ENCODE results near the gene GNL1. TPM values are rescaled to one million over a fixed set of nuclear protein-coding genes. Genes with fewer than 3 reads are reported as not detected.
"Not testable (repeated sequence)": the region's sequence is repeated elsewhere in the genome, so short reads cannot be mapped to it uniquely, and the experiment has no call there.

The GNL1 gene
- total RNA-seq, 2 donors from 2014 or later, result 42.2 to 49.3 TPM

DNA sequence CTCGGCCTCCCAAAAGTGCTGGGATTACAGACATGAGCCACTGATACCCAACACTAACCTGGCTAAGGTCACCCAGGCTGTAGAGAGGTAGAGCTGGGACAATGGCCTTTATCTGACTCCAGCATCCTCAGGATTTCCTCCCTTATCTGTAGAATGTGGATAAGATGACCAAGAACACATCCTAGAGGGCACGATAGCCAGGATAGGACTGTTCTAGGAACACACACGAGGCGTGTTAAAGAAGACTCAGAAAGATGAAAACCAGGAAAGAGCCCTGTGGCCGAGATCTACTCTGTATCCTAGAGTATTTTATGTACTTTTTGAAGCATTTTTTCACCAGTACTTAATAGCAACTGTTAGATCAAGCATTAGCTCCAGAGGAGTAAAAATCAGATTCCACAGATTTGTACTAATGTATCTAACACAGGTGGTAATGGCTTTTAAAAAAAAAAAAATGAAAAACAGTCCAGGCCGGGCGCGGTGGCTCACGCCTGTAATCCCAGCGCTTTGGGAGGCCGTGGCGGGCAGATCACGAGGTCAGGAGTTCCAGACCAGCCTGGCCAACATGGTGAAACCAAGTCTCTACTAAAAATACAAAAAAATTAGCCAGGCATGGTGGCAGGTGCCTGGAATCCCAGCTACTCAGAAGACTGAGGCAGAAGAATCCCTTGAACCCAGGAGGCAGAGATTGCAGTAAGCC, 43.5 kb upstream of the GNL1 start:
- no peak overlapping the region for H3K27ac ChIP-seq
- DNase-seq, result no peak
- H3K9me3 ChIP-seq, result no peaks in the 10 kb centered on the region
- no peaks in the 10 kb centered on the region for H3K4me1 ChIP-seq
- intact Hi-C loops (cut with DNase I), result loop anchor here (5.0 kb wide), 2 partner anchors 52 to 117 kb away; no protein-coding TSS in a partner anchor
- TF ChIP-seq, protein P1, sequence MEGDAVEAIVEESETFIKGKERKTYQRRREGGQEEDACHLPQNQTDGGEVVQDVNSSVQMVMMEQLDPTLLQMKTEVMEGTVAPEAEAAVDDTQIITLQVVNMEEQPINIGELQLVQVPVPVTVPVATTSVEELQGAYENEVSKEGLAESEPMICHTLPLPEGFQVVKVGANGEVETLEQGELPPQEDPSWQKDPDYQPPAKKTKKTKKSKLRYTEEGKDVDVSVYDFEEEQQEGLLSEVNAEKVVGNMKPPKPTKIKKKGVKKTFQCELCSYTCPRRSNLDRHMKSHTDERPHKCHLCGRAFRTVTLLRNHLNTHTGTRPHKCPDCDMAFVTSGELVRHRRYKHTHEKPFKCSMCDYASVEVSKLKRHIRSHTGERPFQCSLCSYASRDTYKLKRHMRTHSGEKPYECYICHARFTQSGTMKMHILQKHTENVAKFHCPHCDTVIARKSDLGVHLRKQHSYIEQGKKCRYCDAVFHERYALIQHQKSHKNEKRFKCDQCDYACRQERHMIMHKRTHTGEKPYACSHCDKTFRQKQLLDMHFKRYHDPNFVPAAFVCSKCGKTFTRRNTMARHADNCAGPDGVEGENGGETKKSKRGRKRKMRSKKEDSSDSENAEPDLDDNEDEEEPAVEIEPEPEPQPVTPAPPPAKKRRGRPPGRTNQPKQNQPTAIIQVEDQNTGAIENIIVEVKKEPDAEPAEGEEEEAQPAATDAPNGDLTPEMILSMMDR (IDR thresholded peaks at IDR 0.05), result no peak
- no peak overlapping the region for H3K9ac ChIP-seq (ENCODE audit: low read depth in 2 of 2, low read length in 2 of 2)
- H3K36me3 ChIP-seq, result peaks cover 23% of the 10 kb centered on the region
- H3K4me3 ChIP-seq, result no peak overlapping the region
- H3K27me3 ChIP-seq, result no peaks in the 10 kb centered on the region

DNA sequence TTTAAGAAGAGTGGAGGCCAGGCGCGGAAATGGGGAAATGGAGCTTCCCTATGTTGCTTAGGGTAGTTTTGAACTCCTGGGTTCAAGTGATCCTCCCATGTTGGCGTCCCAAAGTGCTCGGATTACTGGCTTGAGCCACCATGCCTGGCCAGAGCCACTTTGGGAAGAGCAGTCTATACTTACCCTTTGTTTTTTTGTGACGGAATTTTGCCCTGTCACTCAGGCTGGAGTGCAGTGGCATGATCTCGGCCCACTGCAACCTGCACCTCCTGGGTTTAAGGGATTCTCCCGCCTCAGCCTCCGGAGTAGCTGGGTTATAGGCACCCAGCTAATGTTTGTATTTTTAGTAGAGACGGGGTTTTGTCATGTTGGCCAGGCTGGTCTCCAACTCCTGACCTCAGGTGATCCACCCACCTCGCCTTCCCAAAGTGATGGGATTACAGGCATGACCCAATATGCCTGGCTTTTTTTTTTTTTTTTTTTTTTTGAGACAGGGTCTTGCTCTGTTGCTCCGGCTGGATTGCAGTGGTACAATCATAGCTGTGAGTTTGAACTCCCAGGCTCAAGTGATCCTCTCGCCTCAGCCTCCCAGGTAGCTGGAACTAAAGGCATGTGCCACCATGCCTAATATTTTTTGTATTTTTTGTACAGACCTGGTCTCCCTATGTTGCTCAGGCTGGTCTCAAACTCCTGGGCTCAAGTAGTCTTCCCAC, 42.8 kb upstream of the GNL1 start:
- H3K4me3 ChIP-seq, result no peak overlapping the region
- no peaks in the 10 kb centered on the region for H3K9me3 ChIP-seq
- no peaks in the 10 kb centered on the region for H3K4me1 ChIP-seq
- H3K27ac ChIP-seq, result no peak overlapping the region
- H3K27me3 ChIP-seq, result no peaks in the 10 kb centered on the region
- no peak overlapping the region for H3K9ac ChIP-seq (ENCODE audit: low read depth in 2 of 2, low read length in 2 of 2)
- intact Hi-C loops (cut with DNase I), result loop anchor here (5.0 kb wide), 1 partner anchor 117 kb away; no protein-coding TSS in a partner anchor
- TF ChIP-seq, protein P1 (IDR thresholded peaks at IDR 0.05), result no peak
- H3K36me3 ChIP-seq, result peaks cover 16% of the 10 kb centered on the region
- no peak for DNase-seq

DNA sequence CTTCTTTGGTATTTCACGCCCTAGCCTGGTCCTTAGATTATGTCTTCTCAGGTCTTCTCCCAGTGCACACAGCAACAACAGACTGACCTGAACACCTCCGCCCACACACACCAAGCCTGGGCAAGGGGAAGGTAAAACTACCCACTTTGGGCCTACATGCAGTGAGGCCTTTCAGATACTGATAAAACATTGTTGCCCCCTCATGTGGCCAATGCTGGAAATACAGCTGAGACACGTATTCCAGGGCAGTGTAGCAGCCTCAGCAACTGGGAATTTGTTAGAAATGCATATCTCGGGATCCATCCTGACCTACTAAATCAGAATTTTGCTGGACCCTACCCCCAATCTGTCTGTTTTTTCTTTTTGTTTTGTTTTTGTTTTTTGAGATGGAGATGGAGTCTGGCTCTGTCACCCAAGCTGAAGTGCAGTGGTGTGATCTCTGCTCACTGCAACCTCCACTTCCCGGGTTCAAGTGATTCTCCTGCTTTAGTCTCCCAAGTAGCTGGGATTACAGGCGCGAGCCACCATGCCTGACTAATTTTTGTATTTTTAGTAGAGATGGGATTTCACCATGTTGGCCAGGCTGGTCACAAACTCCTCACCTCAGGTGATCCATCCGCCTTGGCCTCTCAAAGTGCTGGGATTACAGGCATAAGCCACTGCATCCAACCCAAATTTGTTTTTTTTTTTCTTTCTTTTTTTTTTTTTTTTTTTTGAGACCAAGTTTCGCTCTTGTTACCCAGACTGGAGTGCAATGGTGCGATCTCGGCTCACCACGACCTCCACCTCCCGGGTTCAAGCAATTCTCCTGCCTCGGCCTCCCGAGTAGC, 41.2 kb upstream of the GNL1 start:
- TF ChIP-seq, protein P1 (IDR thresholded peaks at IDR 0.05), result peak; percentile 77
- intact Hi-C loops (cut with DNase I), result loop anchor here (5.0 kb wide), 1 partner anchor 115 kb away; no protein-coding TSS in a partner anchor
- H3K36me3 ChIP-seq, H3K27ac ChIP-seq, H3K4me3 ChIP-seq, H3K4me1 ChIP-seq, H3K27me3 ChIP-seq, H3K9me3 ChIP-seq: not testable (repeated sequence)
- H3K9ac ChIP-seq (ENCODE audit: low read depth in 2 of 2, low read length in 2 of 2), result peak overlapping the region in 1 of 2 donors; percentile 12
- peak; percentile 89 for DNase-seq

DNA sequence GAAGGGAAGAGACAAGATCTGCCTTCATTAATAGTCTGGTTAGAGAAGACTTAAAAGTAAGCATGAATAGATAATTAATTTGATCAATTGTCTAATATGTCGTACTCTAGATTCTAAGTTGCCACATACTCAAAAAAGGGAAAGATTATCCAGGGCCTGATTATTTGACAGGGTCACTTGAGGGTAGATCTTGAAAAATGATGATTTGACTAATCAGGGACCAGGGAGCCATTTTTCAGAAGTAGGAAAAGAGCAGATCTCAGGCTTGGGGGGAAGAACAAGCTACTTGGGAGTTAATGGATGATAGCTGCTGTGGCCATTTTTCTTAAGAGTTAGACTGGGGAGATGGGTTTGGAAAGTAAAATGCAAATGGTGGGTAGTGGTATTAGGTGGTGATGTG, 36.0 kb upstream of the GNL1 start:
- Histone ChIP-seq H3K4me1 (no peaks in the 10 kb centered on the region), H3K9ac (ENCODE audit: low read depth in 2 of 2, low read length in 2 of 2) (no peak overlapping the region), H3K4me3 (no peak overlapping the region), H3K36me3 (peaks cover 6% of the 10 kb centered on the region), H3K27ac (no peak overlapping the region), H3K27me3 (no peaks in the 10 kb centered on the region), H3K9me3 (no peaks in the 10 kb centered on the region)
- TF ChIP-seq, protein P1 (IDR thresholded peaks at IDR 0.05), result no peak
- no peak for DNase-seq
- intact Hi-C loops (cut with DNase I), result no loop called here

DNA sequence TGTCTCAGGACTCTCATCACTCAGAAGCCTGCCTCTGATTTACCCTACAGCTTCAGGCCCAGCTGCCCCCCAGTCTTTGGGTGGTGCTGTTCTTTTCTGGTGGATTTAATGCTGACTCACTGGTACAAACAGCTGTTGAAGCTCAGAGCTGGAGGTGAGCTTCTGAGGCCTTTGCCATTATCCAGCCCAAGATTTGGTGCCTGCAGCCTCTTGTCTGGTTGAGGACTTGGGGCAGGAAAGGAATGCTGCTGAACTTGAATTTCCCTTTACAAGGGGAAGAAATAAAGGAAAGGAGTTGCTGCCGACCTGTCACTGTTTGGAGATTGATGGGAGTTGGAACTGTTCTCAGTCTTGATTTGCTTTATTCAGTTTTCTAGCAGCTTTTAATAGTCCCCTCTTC, 34.7 kb upstream of the GNL1 start:
- no peak overlapping the region for H3K4me3 ChIP-seq
- no peak overlapping the region for H3K27ac ChIP-seq
- H3K4me1 ChIP-seq, result no peaks in the 10 kb centered on the region
- H3K9me3 ChIP-seq, result no peaks in the 10 kb centered on the region
- no peak overlapping the region for H3K9ac ChIP-seq (ENCODE audit: low read depth in 2 of 2, low read length in 2 of 2)
- no peaks in the 10 kb centered on the region for H3K27me3 ChIP-seq
- TF ChIP-seq, protein P1 (IDR thresholded peaks at IDR 0.05), result no peak
- intact Hi-C loops (cut with DNase I), result no loop called here
- H3K36me3 ChIP-seq, result peaks cover 6% of the 10 kb centered on the region
- no peak for DNase-seq
